Neural crest cell (in vitro differentiated cells): ENCODE data around the gene SNAP47. TPM values are rescaled to one million over a fixed set of nuclear protein-coding genes. Genes with fewer than 3 reads are reported as not detected.
A peak's percentile ranks its signal among the peaks of the same experiment; 100 is the strongest.

ENCODE experiments used
- DNase-seq: peaks from one replicate; pipeline ENCODE4 v3.0.0; 2021; ENCODE audit warnings: low read depth, mixed read lengths, low spot score
- H3K27ac Mint-ChIP-seq: one replicate; pipeline ENCODE4 v1.8.0; 2021; ENCODE audit warnings: mild to moderate bottlenecking, mixed read lengths; ENCODE audit not compliant: unreplicated experiment
- H3K27me3 Mint-ChIP-seq: 2 replicates; pipeline ENCODE4 v1.8.0; 2021; ENCODE audit warnings: low read depth, mild to moderate bottlenecking, mixed read lengths
- H3K36me3 Mint-ChIP-seq: 2 replicates; pipeline ENCODE4 v1.8.0; 2021; ENCODE audit warnings: low read depth, mild to moderate bottlenecking, mixed read lengths
- H3K4me1 Mint-ChIP-seq: 2 replicates; pipeline ENCODE4 v1.8.0; 2021; ENCODE audit warnings: mixed read lengths
- H3K4me3 Mint-ChIP-seq: one replicate; pipeline ENCODE4 v1.8.0; 2021; ENCODE audit warnings: mild to moderate bottlenecking, mixed read lengths
- H3K9me3 Mint-ChIP-seq: 2 replicates; pipeline ENCODE4 v1.8.0; 2021; ENCODE audit warnings: mixed read lengths
- total RNA-seq: library from RNA; stranded (reverse); gene quantifications from 2 replicates; pipeline ENCODE4 v1.2.1, GENCODE V29; 2021
- TF ChIP-seq, protein P1 (sequence below): fragments of 200-600 bp; sonication (generic); conservative IDR thresholded peaks from 2 replicates; pipeline ENCODE4 v1.5.0; 2021; ENCODE audit warnings: antibody characterized with exemption, mild to moderate bottlenecking

The SNAP47 gene
- total RNA-seq, 1 donor from 2014 or later = 45.3 TPM

- no peak for DNase-seq
- Mint-ChIP-seq H3K36me3 (no peaks in the 10 kb centered on the region), H3K4me3 (no peak overlapping the region), H3K27me3 (no peaks in the 10 kb centered on the region), H3K4me1 (no peaks in the 10 kb centered on the region), H3K9me3 (no peaks in the 10 kb centered on the region), H3K27ac (no peak overlapping the region)
- TF ChIP-seq, protein P1, sequence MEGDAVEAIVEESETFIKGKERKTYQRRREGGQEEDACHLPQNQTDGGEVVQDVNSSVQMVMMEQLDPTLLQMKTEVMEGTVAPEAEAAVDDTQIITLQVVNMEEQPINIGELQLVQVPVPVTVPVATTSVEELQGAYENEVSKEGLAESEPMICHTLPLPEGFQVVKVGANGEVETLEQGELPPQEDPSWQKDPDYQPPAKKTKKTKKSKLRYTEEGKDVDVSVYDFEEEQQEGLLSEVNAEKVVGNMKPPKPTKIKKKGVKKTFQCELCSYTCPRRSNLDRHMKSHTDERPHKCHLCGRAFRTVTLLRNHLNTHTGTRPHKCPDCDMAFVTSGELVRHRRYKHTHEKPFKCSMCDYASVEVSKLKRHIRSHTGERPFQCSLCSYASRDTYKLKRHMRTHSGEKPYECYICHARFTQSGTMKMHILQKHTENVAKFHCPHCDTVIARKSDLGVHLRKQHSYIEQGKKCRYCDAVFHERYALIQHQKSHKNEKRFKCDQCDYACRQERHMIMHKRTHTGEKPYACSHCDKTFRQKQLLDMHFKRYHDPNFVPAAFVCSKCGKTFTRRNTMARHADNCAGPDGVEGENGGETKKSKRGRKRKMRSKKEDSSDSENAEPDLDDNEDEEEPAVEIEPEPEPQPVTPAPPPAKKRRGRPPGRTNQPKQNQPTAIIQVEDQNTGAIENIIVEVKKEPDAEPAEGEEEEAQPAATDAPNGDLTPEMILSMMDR = no peak
Observed at GRCh38 chr1:227761621-227762230, 26.5 kb downstream of the SNAP47 start.

DNA sequence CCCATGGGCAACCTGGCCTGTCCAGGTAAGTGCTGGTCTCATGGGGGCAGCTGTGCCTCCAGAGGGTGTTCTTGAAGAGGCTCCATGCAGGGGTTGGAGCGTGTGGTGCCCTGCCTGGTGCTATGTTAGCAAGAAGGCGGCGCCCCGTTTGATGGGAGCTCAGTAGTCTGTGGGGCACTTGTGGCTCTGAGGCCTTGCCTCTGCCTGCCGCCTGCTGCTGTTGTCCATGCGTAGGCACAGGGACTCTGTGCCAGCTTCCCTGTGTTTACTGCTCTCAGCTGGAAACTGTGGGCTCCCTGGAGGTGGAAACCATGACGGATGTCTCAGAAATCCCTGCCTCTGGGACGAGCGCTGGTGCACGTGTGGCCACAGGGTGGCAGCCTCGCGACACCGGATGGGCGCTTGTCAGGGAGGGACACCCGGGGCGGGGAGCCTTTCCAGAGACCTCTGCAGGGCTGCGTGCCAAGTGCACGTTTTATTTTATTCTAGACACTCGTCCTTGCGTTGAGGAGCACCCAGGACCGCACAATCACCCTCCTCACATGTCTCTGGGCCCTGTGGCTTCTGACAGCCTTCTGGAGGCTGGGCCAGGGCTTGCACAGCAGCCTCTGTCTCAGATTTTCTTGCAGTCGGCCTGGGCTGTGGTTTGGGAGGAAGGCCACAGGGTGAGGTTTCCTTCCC is 27.1 kb downstream of the SNAP47 start:
- peak; percentile 82 for DNase-seq
- Mint-ChIP-seq H3K4me1 (no peaks in the 10 kb centered on the region), H3K4me3 (no peak overlapping the region), H3K27me3 (no peaks in the 10 kb centered on the region), H3K27ac (no peak overlapping the region), H3K9me3 (no peaks in the 10 kb centered on the region), H3K36me3 (peaks cover 2% of the 10 kb centered on the region)
- TF ChIP-seq, protein P1 = peak; percentile 94

DNA sequence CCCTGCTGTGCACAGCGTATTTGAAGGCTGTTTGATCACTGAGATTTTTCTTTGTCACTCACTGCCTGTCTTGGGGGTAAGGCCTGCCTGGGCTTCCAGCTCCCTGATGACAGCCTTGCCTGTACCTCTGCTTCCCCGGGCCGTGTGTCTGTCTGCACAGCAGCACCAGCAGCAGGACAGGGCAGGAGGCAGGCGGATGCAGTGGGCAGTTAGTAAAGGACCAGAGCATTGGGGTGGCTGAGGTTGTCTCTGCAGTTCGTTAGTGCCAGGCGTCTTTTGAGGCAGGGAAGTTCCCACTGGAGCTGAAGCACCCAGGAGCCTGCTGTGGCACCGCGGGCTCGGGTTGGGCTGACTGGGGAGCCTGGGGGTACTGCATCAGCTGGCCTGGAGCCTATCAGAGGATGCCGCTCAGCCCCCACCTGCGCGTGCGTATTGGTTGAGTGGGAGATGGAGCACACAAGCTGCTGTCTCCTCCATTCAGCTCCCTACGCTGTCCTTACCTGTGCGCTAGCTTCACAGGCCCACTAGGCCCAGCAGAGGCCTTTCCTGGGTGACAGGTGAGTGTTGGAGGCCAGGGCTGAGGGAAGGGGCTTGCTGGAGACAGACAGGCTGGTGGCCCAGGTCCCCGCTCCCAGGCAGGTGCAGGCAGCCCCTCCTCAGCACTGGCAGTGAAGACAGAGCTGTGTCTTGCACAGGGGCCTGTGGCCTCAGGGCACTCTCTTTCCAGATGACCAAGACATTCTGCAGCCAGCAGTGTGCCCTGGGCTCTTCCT is 28.2 kb downstream of the SNAP47 start:
- Mint-ChIP-seq H3K4me3 (no peak overlapping the region), H3K36me3 (peaks cover 6% of the 10 kb centered on the region), H3K27ac (no peak overlapping the region), H3K27me3 (no peaks in the 10 kb centered on the region), H3K9me3 (no peaks in the 10 kb centered on the region), H3K4me1 (no peaks in the 10 kb centered on the region)
- no peak for DNase-seq
- TF ChIP-seq, protein P1 = no peak

DNA sequence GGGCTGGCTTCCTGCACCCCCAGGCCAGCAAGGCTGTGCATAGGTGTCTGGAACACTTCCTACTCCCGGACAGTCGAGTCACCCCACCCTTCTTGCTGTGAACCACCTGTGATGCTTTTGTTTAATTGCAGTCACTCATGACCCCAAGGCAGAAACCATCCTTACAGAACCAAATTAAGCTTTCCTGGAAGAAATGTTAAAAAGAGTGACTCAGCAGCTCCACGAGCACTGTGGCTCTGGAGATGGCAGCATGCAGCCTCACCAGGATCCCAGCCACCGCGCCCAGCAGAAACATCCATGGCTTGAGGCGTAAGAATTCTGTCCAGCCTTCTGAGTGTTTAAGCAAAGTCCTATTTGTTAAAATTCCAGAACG is 28.8 kb downstream of the SNAP47 start:
- Mint-ChIP-seq H3K27ac (no peak overlapping the region), H3K4me3 (no peak overlapping the region), H3K4me1 (no peaks in the 10 kb centered on the region), H3K36me3 (peaks cover 6% of the 10 kb centered on the region), H3K27me3 (no peaks in the 10 kb centered on the region), H3K9me3 (no peaks in the 10 kb centered on the region)
- no peak for DNase-seq
- TF ChIP-seq, protein P1 = no peak

GRCh38 chr1:227765261-227766014 is 30.2 kb downstream of the SNAP47 start:
- TF ChIP-seq, protein P1 = no peak
- no peaks in the 10 kb centered on the region for H3K9me3 Mint-ChIP-seq
- no peak overlapping the region for H3K4me3 Mint-ChIP-seq
- no peak overlapping the region for H3K27ac Mint-ChIP-seq
- H3K27me3 Mint-ChIP-seq = no peaks in the 10 kb centered on the region
- DNase-seq = no peak
- no peaks in the 10 kb centered on the region for H3K4me1 Mint-ChIP-seq
- peaks cover 6% of the 10 kb centered on the region for H3K36me3 Mint-ChIP-seq
